ENCODE data around the gene CEP95.

- TF ChIP-seq CTCF (IDR thresholded peaks at IDR 0.05; ENCODE audit: low read length): no peak
- TF ChIP-seq EZH2 (optimal IDR thresholded peaks at IDR 0.05; ENCODE audit: low read depth, low read length): no peak
- no peak for TF ChIP-seq EZH2phosphoT487 (IDR thresholded peaks at IDR 0.05; ENCODE audit: low read length)
Measured at GRCh38 chr17:64509179-64509578, 2.4 kb downstream of the CEP95 start.

Measured in MM.1S (cell line).